ENCODE results near the gene STIL.

- TF ChIP-seq CTCF (IDR thresholded peaks at IDR 0.05) (no peak), SOX15 (CRISPR knock-in tag; IDR thresholded peaks at IDR 0.05) (no peak), SMAD4 (CRISPR knock-in tag; IDR thresholded peaks at IDR 0.05) (no peak), ZNF138 (CRISPR knock-in tag; conservative IDR thresholded peaks at IDR 0.05) (no peak), ZNF512 (CRISPR knock-in tag; IDR thresholded peaks at IDR 0.05; ENCODE audit: borderline replicate concordance) (no peak), ATF1 (CRISPR knock-in tag; IDR thresholded peaks at IDR 0.05) (no peak), EMX1 (CRISPR knock-in tag; IDR thresholded peaks at IDR 0.05) (no peak), RELA (CRISPR knock-in tag; IDR thresholded peaks at IDR 0.05; ENCODE audit: borderline replicate concordance) (no peak), MAX (CRISPR knock-in tag; IDR thresholded peaks at IDR 0.05) (no peak), USF1 (CRISPR knock-in tag; IDR thresholded peaks at IDR 0.05) (no peak), ATF3 (CRISPR knock-in tag; conservative IDR thresholded peaks at IDR 0.05) (no peak)
- TF ChIP-seq, protein P1, sequence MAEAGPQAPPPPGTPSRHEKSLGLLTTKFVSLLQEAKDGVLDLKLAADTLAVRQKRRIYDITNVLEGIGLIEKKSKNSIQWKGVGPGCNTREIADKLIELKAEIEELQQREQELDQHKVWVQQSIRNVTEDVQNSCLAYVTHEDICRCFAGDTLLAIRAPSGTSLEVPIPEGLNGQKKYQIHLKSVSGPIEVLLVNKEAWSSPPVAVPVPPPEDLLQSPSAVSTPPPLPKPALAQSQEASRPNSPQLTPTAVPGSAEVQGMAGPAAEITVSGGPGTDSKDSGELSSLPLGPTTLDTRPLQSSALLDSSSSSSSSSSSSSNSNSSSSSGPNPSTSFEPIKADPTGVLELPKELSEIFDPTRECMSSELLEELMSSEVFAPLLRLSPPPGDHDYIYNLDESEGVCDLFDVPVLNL (CRISPR knock-in tag; IDR thresholded peaks at IDR 0.05; ENCODE audit: borderline replicate concordance, low read depth): no peak
Observed at GRCh38 chr1:47201179-47201578, 112.8 kb downstream of the STIL start.
